ENCODE results near the gene BTN3A1.

Gene BTN3A1

GRCh38 chr6:26440977-26441358 lies 38.9 kb downstream of the BTN3A1 start:
- Mint-ChIP-seq H3K27ac (ENCODE audit: low read depth) (peak overlapping the region; percentile 100), H3K36me3 (ENCODE audit: insufficient read depth) (peaks cover 26% of the 10 kb centered on the region), H3K9me3 (no peaks in the 10 kb centered on the region), H3K4me3 (peak overlapping the region; percentile 99), H3K4me1 (peaks cover 56% of the 10 kb centered on the region), H3K27me3 (no peaks in the 10 kb centered on the region)
- no peak for DNase-seq (ENCODE audit: low spot score in 2 of 2)
- ATAC-seq (replicated peaks; ENCODE audit: extremely low read depth, poor library complexity, severe bottlenecking) = peak; percentile 17

GRCh38 chr6:26441977-26442376 lies 39.9 kb downstream of the BTN3A1 start:
- Mint-ChIP-seq H3K36me3 (ENCODE audit: insufficient read depth) (peaks cover 31% of the 10 kb centered on the region), H3K27me3 (no peaks in the 10 kb centered on the region), H3K27ac (ENCODE audit: low read depth) (peak overlapping the region; percentile 100), H3K4me3 (peak overlapping the region; percentile 99), H3K9me3 (no peaks in the 10 kb centered on the region), H3K4me1 (peaks cover 60% of the 10 kb centered on the region)
- ATAC-seq (replicated peaks; ENCODE audit: extremely low read depth, poor library complexity, severe bottlenecking) (no peak), DNase-seq (ENCODE audit: low spot score in 2 of 2) (no peak)

- Mint-ChIP-seq H3K9me3 (no peaks in the 10 kb centered on the region), H3K4me3 (peak overlapping the region; percentile 53), H3K4me1 (peaks cover 56% of the 10 kb centered on the region), H3K36me3 (ENCODE audit: insufficient read depth) (peaks cover 46% of the 10 kb centered on the region), H3K27ac (ENCODE audit: low read depth) (peak overlapping the region; percentile 52), H3K27me3 (no peaks in the 10 kb centered on the region)
- DNase-seq (ENCODE audit: low spot score in 2 of 2) (no peak), ATAC-seq (replicated peaks; ENCODE audit: extremely low read depth, poor library complexity, severe bottlenecking) (peak; percentile 78)
These were observed 44.0 kb downstream of the BTN3A1 start for GRCh38 chr6:26445934-26446667.

GRCh38 chr6:26447257-26447656 lies 45.2 kb downstream of the BTN3A1 start:
- Mint-ChIP-seq H3K4me3 (no peak overlapping the region), H3K9me3 (no peaks in the 10 kb centered on the region), H3K27me3 (no peaks in the 10 kb centered on the region), H3K36me3 (ENCODE audit: insufficient read depth) (peaks cover 52% of the 10 kb centered on the region), H3K27ac (ENCODE audit: low read depth) (no peak overlapping the region), H3K4me1 (peaks cover 53% of the 10 kb centered on the region)
- DNase-seq (ENCODE audit: low spot score in 2 of 2) (no peak), ATAC-seq (replicated peaks; ENCODE audit: extremely low read depth, poor library complexity, severe bottlenecking) (no peak)

- H3K27me3 Mint-ChIP-seq = no peaks in the 10 kb centered on the region
- peaks cover 27% of the 10 kb centered on the region for H3K4me1 Mint-ChIP-seq
- no peak for ATAC-seq (replicated peaks; ENCODE audit: extremely low read depth, poor library complexity, severe bottlenecking)
- H3K4me3 Mint-ChIP-seq = no peak overlapping the region
- H3K36me3 Mint-ChIP-seq (ENCODE audit: insufficient read depth) = peaks cover 41% of the 10 kb centered on the region
- DNase-seq (ENCODE audit: low spot score in 2 of 2) = no peak
- H3K9me3 Mint-ChIP-seq = no peaks in the 10 kb centered on the region
- H3K27ac Mint-ChIP-seq (ENCODE audit: low read depth) = peak overlapping the region; percentile 72
These were observed 48.2 kb downstream of the BTN3A1 start for GRCh38 chr6:26450240-26450639.

- Mint-ChIP-seq H3K4me3 (no peak overlapping the region), H3K27me3 (no peaks in the 10 kb centered on the region), H3K36me3 (ENCODE audit: insufficient read depth) (peaks cover 34% of the 10 kb centered on the region), H3K4me1 (peaks cover 38% of the 10 kb centered on the region), H3K9me3 (no peaks in the 10 kb centered on the region), H3K27ac (ENCODE audit: low read depth) (no peak overlapping the region)
- DNase-seq (ENCODE audit: low spot score in 2 of 2) = no peak
- no peak for ATAC-seq (replicated peaks; ENCODE audit: extremely low read depth, poor library complexity, severe bottlenecking)
These were observed 50.7 kb downstream of the BTN3A1 start for GRCh38 chr6:26452631-26453235.

- no peaks in the 10 kb centered on the region for H3K27me3 Mint-ChIP-seq
- H3K4me1 Mint-ChIP-seq = peaks cover 44% of the 10 kb centered on the region
- no peak for DNase-seq (ENCODE audit: low spot score in 2 of 2)
- peaks cover 36% of the 10 kb centered on the region for H3K36me3 Mint-ChIP-seq (ENCODE audit: insufficient read depth)
- no peak overlapping the region for H3K4me3 Mint-ChIP-seq
- no peak for ATAC-seq (replicated peaks; ENCODE audit: extremely low read depth, poor library complexity, severe bottlenecking)
- peak overlapping the region; percentile 38 for H3K27ac Mint-ChIP-seq (ENCODE audit: low read depth)
- no peaks in the 10 kb centered on the region for H3K9me3 Mint-ChIP-seq
These were observed 52.6 kb downstream of the BTN3A1 start for GRCh38 chr6:26454631-26455030.

GRCh38 chr6:26455357-26455970 lies 53.4 kb downstream of the BTN3A1 start:
- peaks cover 36% of the 10 kb centered on the region for H3K36me3 Mint-ChIP-seq (ENCODE audit: insufficient read depth)
- H3K27ac Mint-ChIP-seq (ENCODE audit: low read depth) = peak overlapping the region; percentile 38
- H3K4me1 Mint-ChIP-seq = peaks cover 49% of the 10 kb centered on the region
- H3K4me3 Mint-ChIP-seq = no peak overlapping the region
- no peak for ATAC-seq (replicated peaks; ENCODE audit: extremely low read depth, poor library complexity, severe bottlenecking)
- H3K27me3 Mint-ChIP-seq = no peaks in the 10 kb centered on the region
- DNase-seq (ENCODE audit: low spot score in 2 of 2) = no peak
- no peaks in the 10 kb centered on the region for H3K9me3 Mint-ChIP-seq

- H3K4me3 Mint-ChIP-seq = peak overlapping the region; percentile 97
- peaks cover 37% of the 10 kb centered on the region for H3K36me3 Mint-ChIP-seq (ENCODE audit: insufficient read depth)
- H3K9me3 Mint-ChIP-seq = no peaks in the 10 kb centered on the region
- H3K27me3 Mint-ChIP-seq = no peaks in the 10 kb centered on the region
- ATAC-seq (replicated peaks; ENCODE audit: extremely low read depth, poor library complexity, severe bottlenecking) (peak; percentile 7), DNase-seq (ENCODE audit: low spot score in 2 of 2) (no peak)
- H3K4me1 Mint-ChIP-seq = peaks cover 62% of the 10 kb centered on the region
- H3K27ac Mint-ChIP-seq (ENCODE audit: low read depth) = peak overlapping the region; percentile 91
These were observed 55.3 kb downstream of the BTN3A1 start for GRCh38 chr6:26457264-26457805.

GRCh38 chr6:26457806-26458688 lies 56.0 kb downstream of the BTN3A1 start, which contains the start of gene BTN2A1:
Gene BTN2A1 (plus strand): TSS chr6:26457955. CDS start chr6:26458637, 682 bp downstream.
- H3K36me3 Mint-ChIP-seq (ENCODE audit: insufficient read depth) = peaks cover 43% of the 10 kb centered on the region
- DNase-seq (ENCODE audit: low spot score in 2 of 2) = peak; percentile 28 to 60
- peak; percentile 98 for ATAC-seq (replicated peaks; ENCODE audit: extremely low read depth, poor library complexity, severe bottlenecking)
- peak within 1 kb of the TSS; percentile 97 for H3K4me3 Mint-ChIP-seq
- H3K27ac Mint-ChIP-seq (ENCODE audit: low read depth) = peak within 1 kb of the TSS; percentile 91
- peaks cover 69% of the 10 kb centered on the region for H3K4me1 Mint-ChIP-seq
- no peaks in the 10 kb centered on the region for H3K9me3 Mint-ChIP-seq
- H3K27me3 Mint-ChIP-seq = no peaks in the 10 kb centered on the region

GRCh38 chr6:26459023-26459810 lies 57.1 kb downstream of the BTN3A1 start:
- H3K27me3 Mint-ChIP-seq = no peaks in the 10 kb centered on the region
- peaks cover 76% of the 10 kb centered on the region for H3K4me1 Mint-ChIP-seq
- H3K9me3 Mint-ChIP-seq = no peaks in the 10 kb centered on the region
- peak overlapping the region; percentile 29 for H3K27ac Mint-ChIP-seq (ENCODE audit: low read depth)
- ATAC-seq (replicated peaks; ENCODE audit: extremely low read depth, poor library complexity, severe bottlenecking) (no peak), DNase-seq (ENCODE audit: low spot score in 2 of 2) (no peak)
- H3K36me3 Mint-ChIP-seq (ENCODE audit: insufficient read depth) = peaks cover 54% of the 10 kb centered on the region
- peak overlapping the region; percentile 97 for H3K4me3 Mint-ChIP-seq

Measured in central memory CD8-positive, alpha-beta T cell (primary cell).